HepG2 (cell line): ENCODE measurements around the gene UNC119B. TPM values are rescaled to one million over a fixed set of nuclear protein-coding genes. Genes with fewer than 3 reads are reported as not detected.

Experiments
- CBFB ChIP-seq: sonication (generic); formaldehyde crosslinking; IDR thresholded peaks from 2 replicates; pipeline ENCODE4 v1.4.0; 2020; ENCODE audit warnings: missing genetic modification reagents
- ELF4 ChIP-seq: sonication (generic); formaldehyde crosslinking; IDR thresholded peaks from 2 replicates; pipeline ENCODE4 v1.5.0; 2020; ENCODE audit warnings: missing genetic modification reagents, mild to moderate bottlenecking, moderate library complexity, borderline replicate concordance
- ERF ChIP-seq: IDR thresholded peaks from 2 replicates; pipeline ENCODE4 v1.6.1; 2018; ENCODE audit warnings: missing biosample characterization, missing genetic modification reagents
- ETV6 ChIP-seq: sonication (generic); formaldehyde crosslinking; conservative IDR thresholded peaks from 2 replicates; pipeline ENCODE4 v1.4.0; 2020; ENCODE audit warnings: missing genetic modification reagents
- GTF2F1 ChIP-seq: fragments of 150-350 bp; IDR thresholded peaks from 2 replicates; pipeline ENCODE4 v1.6.1; 2014; ENCODE audit warnings: low read length
- MAF1 ChIP-seq: sonication (generic); formaldehyde crosslinking; IDR thresholded peaks from 2 replicates; pipeline ENCODE4 v1.5.0; 2020; ENCODE audit warnings: missing genetic modification reagents, borderline replicate concordance
- MAZ ChIP-seq, 2 experiments: sonication (generic) in 1 of 2; formaldehyde crosslinking in 1 of 2; IDR thresholded peaks; 2 replicates each; pipeline versions ENCODE4 v1.5.0 to v1.6.1; 2012 to 2020; ENCODE audit warnings: low read depth in 2 of 2, mild to moderate bottlenecking in 2 of 2, borderline replicate concordance in 1 of 2, improper control_type of control experiment in 1 of 2, low read length in 1 of 2, missing genetic modification reagents in 1 of 2, moderate library complexity in 1 of 2
- NPAS2 ChIP-seq: sonication (generic); formaldehyde crosslinking; IDR thresholded peaks from 2 replicates; pipeline ENCODE4 v1.8.0; 2022; ENCODE audit warnings: mild to moderate bottlenecking, missing genetic modification reagents, borderline replicate concordance
- POLR2AphosphoS5 ChIP-seq: IDR thresholded peaks from 2 replicates; pipeline ENCODE4 v1.6.1; 2012; ENCODE audit warnings: low read depth, low read length
- TRIM24 ChIP-seq: sonication (generic); formaldehyde crosslinking; IDR thresholded peaks from 2 replicates; pipeline ENCODE4 v1.8.0; 2022; ENCODE audit warnings: mild to moderate bottlenecking, missing genetic modification reagents
- UBTF ChIP-seq: sonication (generic); formaldehyde crosslinking; IDR thresholded peaks from 2 replicates; pipeline ENCODE4 v1.4.0; 2020; ENCODE audit warnings: mild to moderate bottlenecking, missing genetic modification reagents
- ZC3H4 ChIP-seq: sonication (generic); formaldehyde crosslinking; IDR thresholded peaks from 2 replicates; pipeline ENCODE4 v1.4.0; 2020; ENCODE audit warnings: missing genetic modification reagents, borderline replicate concordance
- ZNF180 ChIP-seq: sonication (generic); formaldehyde crosslinking; IDR thresholded peaks from 2 replicates; pipeline ENCODE4 v1.4.0; 2020; ENCODE audit warnings: low read depth, missing genetic modification reagents, borderline replicate concordance
- ZNF691 ChIP-seq: sonication (generic); formaldehyde crosslinking; IDR thresholded peaks from 2 replicates; pipeline ENCODE4 v1.4.0; 2020; ENCODE audit warnings: missing genetic modification reagents, low read depth, mild to moderate bottlenecking, borderline replicate concordance
- ZNF703 ChIP-seq: sonication (generic); formaldehyde crosslinking; IDR thresholded peaks from 2 replicates; pipeline ENCODE4 v1.5.1; 2020; ENCODE audit warnings: missing genetic modification reagents, mild to moderate bottlenecking, moderate library complexity, borderline replicate concordance
- ZSCAN12 ChIP-seq: sonication (generic); formaldehyde crosslinking; IDR thresholded peaks from 2 replicates; pipeline ENCODE4 v1.9.0; 2021; ENCODE audit warnings: mild to moderate bottlenecking, missing genetic modification reagents
- ZSCAN20 ChIP-seq: sonication (generic); formaldehyde crosslinking; IDR thresholded peaks from 2 replicates; pipeline ENCODE4 v1.4.0; 2020; ENCODE audit warnings: missing genetic modification reagents, mild to moderate bottlenecking, borderline replicate concordance
- polyA plus RNA-seq, 8 experiments: library from polyadenylated mRNA; depleted of rRNA in 3 of 8; stranded (reverse) in 7 of 8; unstranded in 1 of 8; fragments of >200 nt; fragmentation: Illumina TruSeq in 4 of 8; extraction: Trizol in 4 of 8; gene quantifications; 2 replicates each; pipeline versions ENCODE4 v1.2.1 to v1.2.3, GENCODE V29; 2011 to 2016; ENCODE audit warnings: low read depth in 4 of 8, missing spikeins in 1 of 8, mixed read lengths in 1 of 8; ENCODE audit not compliant: insufficient read depth in 1 of 8
- total RNA-seq, 5 experiments: library from RNA; depleted of rRNA; stranded (reverse); fragments of >200 nt; fragmentation: Illumina TruSeq; extraction: Trizol; gene quantifications; 2 replicates each; pipeline ENCODE4 v1.2.3, GENCODE V29; 2016; ENCODE audit warnings: low read depth in 1 of 5
- TF ChIP-seq, protein P1 (sequence below): sonication (generic); formaldehyde crosslinking; IDR thresholded peaks from 2 replicates; pipeline ENCODE4 v1.9.0; 2022; ENCODE audit warnings: missing genetic modification reagents, mild to moderate bottlenecking, borderline replicate concordance

The UNC119B gene
- total and polyA plus RNA-seq, 2 of the 13 experiments (the other 11 are each of a cell fraction or from before 2014, with no cell fraction given), result 19.6 to 19.7 TPM

- TF ChIP-seq ZNF691 (CRISPR knock-in tag) (peak; percentile 83), NPAS2 (CRISPR knock-in tag) (no peak), ZC3H4 (CRISPR knock-in tag) (no peak), TRIM24 (no peak), POLR2AphosphoS5 (peak; percentile 71), MAZ (IDR thresholded peaks at IDR 0.05; ENCODE audit: borderline replicate concordance, low read depth, low read length) (no peak; the same call in 1 of the 2 replicates), MAZ (CRISPR knock-in tag; IDR thresholded peaks at IDR 0.05; ENCODE audit: low read depth) (peak; percentile 63; the same call in 1 of the 2 replicates), ETV6 (CRISPR knock-in tag) (peak; percentile 65; the same call in 1 of the 2 replicates), CBFB (CRISPR knock-in tag) (peak; percentile 67; the same call in 1 of the 2 replicates), GTF2F1 (no peak), MAF1 (CRISPR knock-in tag) (0 out of 2 replicates have a peak, but pooled peaks have one; percentile 20), ZSCAN12 (CRISPR knock-in tag) (0 out of 2 replicates have a peak, but pooled peaks have one; percentile 61), ERF (CRISPR knock-in tag) (peak; percentile 75; the same call in 1 of the 2 replicates), ZNF180 (CRISPR knock-in tag) (no peak), UBTF (CRISPR knock-in tag) (peak; percentile 74; the same call in 1 of the 2 replicates), ZSCAN20 (CRISPR knock-in tag) (peak; percentile 31; the same call in 1 of the 2 replicates), ZNF703 (CRISPR knock-in tag) (no peak), ELF4 (CRISPR knock-in tag) (0 out of 2 replicates have a peak, but pooled peaks have one; percentile 71)
- TF ChIP-seq, protein P1, sequence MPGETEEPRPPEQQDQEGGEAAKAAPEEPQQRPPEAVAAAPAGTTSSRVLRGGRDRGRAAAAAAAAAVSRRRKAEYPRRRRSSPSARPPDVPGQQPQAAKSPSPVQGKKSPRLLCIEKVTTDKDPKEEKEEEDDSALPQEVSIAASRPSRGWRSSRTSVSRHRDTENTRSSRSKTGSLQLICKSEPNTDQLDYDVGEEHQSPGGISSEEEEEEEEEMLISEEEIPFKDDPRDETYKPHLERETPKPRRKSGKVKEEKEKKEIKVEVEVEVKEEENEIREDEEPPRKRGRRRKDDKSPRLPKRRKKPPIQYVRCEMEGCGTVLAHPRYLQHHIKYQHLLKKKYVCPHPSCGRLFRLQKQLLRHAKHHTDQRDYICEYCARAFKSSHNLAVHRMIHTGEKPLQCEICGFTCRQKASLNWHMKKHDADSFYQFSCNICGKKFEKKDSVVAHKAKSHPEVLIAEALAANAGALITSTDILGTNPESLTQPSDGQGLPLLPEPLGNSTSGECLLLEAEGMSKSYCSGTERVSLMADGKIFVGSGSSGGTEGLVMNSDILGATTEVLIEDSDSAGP, result peak; percentile 45; the same call in 1 of the 2 replicates
These were observed 15.6 kb downstream of the UNC119B start, which contains the start of gene ACADS (continued) for GRCh38 chr12:120725659-120726509.
